ENCODE results near the gene GLRX.

The GLRX gene

GRCh38 chr5:95791751-95792150 is 30.8 kb downstream of the GLRX start:
- Histone ChIP-seq H3K27ac (ENCODE audit: poor library complexity, severe bottlenecking) (no peak overlapping the region), H3K9me3 (ENCODE audit: severe bottlenecking) (no peaks in the 10 kb centered on the region), H3K36me3 (ENCODE audit: low read depth) (no peaks in the 10 kb centered on the region), H3K4me1 (ENCODE audit: insufficient read depth, poor library complexity, severe bottlenecking) (no peaks in the 10 kb centered on the region), H3K4me3 (ENCODE audit: severe bottlenecking) (no peak overlapping the region), H3K27me3 (ENCODE audit: insufficient read depth, poor library complexity, severe bottlenecking) (no peaks in the 10 kb centered on the region)
- ATAC-seq (ENCODE audit: low read depth) (no peak), DNase-seq (ENCODE audit: low spot score) (no peak)
- TF ChIP-seq CTCF (IDR thresholded peaks at IDR 0.05; ENCODE audit: poor library complexity, severe bottlenecking): no peak

GRCh38 chr5:95788493-95788892 is 34.0 kb downstream of the GLRX start:
- no peak overlapping the region for H3K27ac ChIP-seq (ENCODE audit: poor library complexity, severe bottlenecking)
- DNase-seq (ENCODE audit: low spot score) (no peak), ATAC-seq (ENCODE audit: low read depth) (no peak)
- no peaks in the 10 kb centered on the region for H3K4me1 ChIP-seq (ENCODE audit: insufficient read depth, poor library complexity, severe bottlenecking)
- H3K9me3 ChIP-seq (ENCODE audit: severe bottlenecking): no peaks in the 10 kb centered on the region
- no peaks in the 10 kb centered on the region for H3K36me3 ChIP-seq (ENCODE audit: low read depth)
- no peak for TF ChIP-seq CTCF (IDR thresholded peaks at IDR 0.05; ENCODE audit: poor library complexity, severe bottlenecking)
- H3K27me3 ChIP-seq (ENCODE audit: insufficient read depth, poor library complexity, severe bottlenecking): no peaks in the 10 kb centered on the region
- H3K4me3 ChIP-seq (ENCODE audit: severe bottlenecking): no peak overlapping the region

GRCh38 chr5:95786821-95787418 is 35.6 kb downstream of the GLRX start:
- H3K27ac ChIP-seq (ENCODE audit: poor library complexity, severe bottlenecking): no peak overlapping the region
- ATAC-seq (ENCODE audit: low read depth) (no peak), DNase-seq (ENCODE audit: low spot score) (no peak)
- H3K9me3 ChIP-seq (ENCODE audit: severe bottlenecking): no peaks in the 10 kb centered on the region
- H3K4me1 ChIP-seq (ENCODE audit: insufficient read depth, poor library complexity, severe bottlenecking): no peaks in the 10 kb centered on the region
- TF ChIP-seq CTCF (IDR thresholded peaks at IDR 0.05; ENCODE audit: poor library complexity, severe bottlenecking): no peak
- H3K4me3 ChIP-seq (ENCODE audit: severe bottlenecking): no peak overlapping the region
- H3K36me3 ChIP-seq (ENCODE audit: low read depth): no peaks in the 10 kb centered on the region
- no peaks in the 10 kb centered on the region for H3K27me3 ChIP-seq (ENCODE audit: insufficient read depth, poor library complexity, severe bottlenecking)

GRCh38 chr5:95784514-95785302 is 37.8 kb downstream of the GLRX start:
- TF ChIP-seq CTCF (IDR thresholded peaks at IDR 0.05; ENCODE audit: poor library complexity, severe bottlenecking): no peak
- H3K27me3 ChIP-seq (ENCODE audit: insufficient read depth, poor library complexity, severe bottlenecking): no peaks in the 10 kb centered on the region
- H3K27ac ChIP-seq (ENCODE audit: poor library complexity, severe bottlenecking): no peak overlapping the region
- no peaks in the 10 kb centered on the region for H3K9me3 ChIP-seq (ENCODE audit: severe bottlenecking)
- no peak for ATAC-seq (ENCODE audit: low read depth)
- H3K4me1 ChIP-seq (ENCODE audit: insufficient read depth, poor library complexity, severe bottlenecking): no peaks in the 10 kb centered on the region
- no peaks in the 10 kb centered on the region for H3K36me3 ChIP-seq (ENCODE audit: low read depth)
- no peak for DNase-seq (ENCODE audit: low spot score)
- H3K4me3 ChIP-seq (ENCODE audit: severe bottlenecking): no peak overlapping the region

GRCh38 chr5:95783661-95784060 is 38.9 kb downstream of the GLRX start:
- ATAC-seq (ENCODE audit: low read depth) (no peak), DNase-seq (ENCODE audit: low spot score) (no peak)
- Histone ChIP-seq H3K27ac (ENCODE audit: poor library complexity, severe bottlenecking) (no peak overlapping the region), H3K4me3 (ENCODE audit: severe bottlenecking) (no peak overlapping the region), H3K4me1 (ENCODE audit: insufficient read depth, poor library complexity, severe bottlenecking) (no peaks in the 10 kb centered on the region), H3K9me3 (ENCODE audit: severe bottlenecking) (no peaks in the 10 kb centered on the region), H3K36me3 (ENCODE audit: low read depth) (no peaks in the 10 kb centered on the region), H3K27me3 (ENCODE audit: insufficient read depth, poor library complexity, severe bottlenecking) (no peaks in the 10 kb centered on the region)
- TF ChIP-seq CTCF (IDR thresholded peaks at IDR 0.05; ENCODE audit: poor library complexity, severe bottlenecking): no peak
